Measurements from ENCODE around the gene FEM1C. TPM values are rescaled to one million over a fixed set of nuclear protein-coding genes. Genes with fewer than 3 reads are reported as not detected.

Gene FEM1C
- total and polyA plus RNA-seq, 9 of the 15 experiments (the other 6 are each of a cell fraction or from before 2014, with no cell fraction given), result 1.4 to 9.3 (median 4.3) TPM

DNA sequence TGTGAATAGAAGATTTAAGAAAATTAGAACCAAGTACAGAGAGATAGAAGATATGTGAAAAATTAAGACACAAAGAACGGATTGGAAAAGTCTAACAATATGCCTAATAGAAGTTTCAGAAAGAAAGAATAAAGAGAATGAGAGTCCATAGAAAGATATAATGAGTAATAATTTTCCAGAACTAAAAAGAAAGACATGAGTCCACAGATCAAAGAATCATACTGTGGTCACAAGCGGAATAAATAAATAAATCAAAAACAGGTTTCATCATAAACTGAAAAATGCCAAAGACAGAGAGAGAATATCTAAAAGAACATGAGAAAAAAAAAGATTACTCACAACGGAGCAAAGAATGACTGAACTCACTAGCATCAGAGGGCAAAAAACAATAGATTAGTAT lies 32.9 kb downstream of the FEM1C start (continued):
- TF ChIP-seq EP400 (IDR thresholded peaks at IDR 0.05), result no peak
- no peak for TF ChIP-seq MCM5 (IDR thresholded peaks at IDR 0.05; ENCODE audit: low read depth)

DNA sequence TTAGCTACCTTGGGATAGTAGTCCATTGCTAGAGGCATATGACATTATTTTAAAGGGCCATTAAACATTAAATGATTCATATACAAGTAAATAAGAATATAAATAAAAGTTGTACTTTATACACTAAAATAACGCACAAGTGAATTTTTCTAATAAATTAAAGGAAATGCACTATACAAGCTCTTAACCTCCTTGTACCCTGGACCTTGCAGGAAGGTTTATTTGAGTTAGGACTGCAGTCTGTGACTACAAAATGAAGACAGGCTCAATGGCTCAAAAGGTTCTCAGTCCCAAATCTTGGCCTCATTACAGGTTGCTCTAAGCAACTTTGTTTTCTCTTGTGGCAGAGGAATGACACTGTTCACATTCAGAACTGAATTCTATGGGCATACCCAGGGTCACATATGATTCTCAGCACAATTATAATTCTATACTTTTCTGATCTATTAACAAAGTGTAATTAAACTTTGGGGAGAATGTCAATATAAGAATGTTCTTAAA lies 34.4 kb downstream of the FEM1C start:
- POLR2A ChIA-PET, result no interaction called here
- ATAC-seq (no peak), DNase-seq (ENCODE audit: extremely low read depth in 1 of 4, low spot score in 3 of 4) (no peak), FAIRE-seq (no peak)
- no peaks in the 10 kb centered on the region for H3K79me2 ChIP-seq (ENCODE audit: control insufficient read depth, insufficient read depth, low read length)
- H3K4me3 ChIP-seq, result no peak overlapping the region
- in situ Hi-C loops (cut with MboI), result no loop called here
- no peaks in the 10 kb centered on the region for H3K4me1 ChIP-seq (replicated peaks in 1 of 2; ENCODE audit: control insufficient read depth in 2 of 2, insufficient read depth in 2 of 2, low read length in 2 of 2)
- H3K27me3 ChIP-seq (ENCODE audit: control insufficient read depth in 2 of 2, insufficient read depth in 2 of 2, low read length in 2 of 2), result peaks cover 4 to 16% of the 10 kb centered on the region in 2 experiments
- 0% methylated on average over 1 of the region's 1 CpG for WGBS (ENCODE audit: insufficient coverage, low coverage, missing lambda C conversion rate)
- no peaks in the 10 kb centered on the region for H3K9me3 ChIP-seq (replicated peaks; ENCODE audit: control insufficient read depth, insufficient read depth, low read depth, low read length)
- no peaks in the 10 kb centered on the region for H3K9me1 ChIP-seq (ENCODE audit: control insufficient read depth, insufficient read depth, low read length)
- H3K27ac ChIP-seq (ENCODE audit: extremely low read depth, low read depth, low read length), result no peak overlapping the region
- no peak for TF ChIP-seq ZBED1 (IDR thresholded peaks at IDR 0.05)
- TF ChIP-seq, protein P1, sequence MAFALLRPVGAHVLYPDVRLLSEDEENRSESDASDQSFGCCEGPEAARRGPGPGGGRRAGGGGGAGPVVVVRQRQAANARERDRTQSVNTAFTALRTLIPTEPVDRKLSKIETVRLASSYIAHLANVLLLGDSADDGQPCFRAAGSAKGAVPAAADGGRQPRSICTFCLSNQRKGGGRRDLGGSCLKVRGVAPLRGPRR (CRISPR knock-in tag; IDR thresholded peaks at IDR 0.05), result no peak
- TF ChIP-seq, protein P2, sequence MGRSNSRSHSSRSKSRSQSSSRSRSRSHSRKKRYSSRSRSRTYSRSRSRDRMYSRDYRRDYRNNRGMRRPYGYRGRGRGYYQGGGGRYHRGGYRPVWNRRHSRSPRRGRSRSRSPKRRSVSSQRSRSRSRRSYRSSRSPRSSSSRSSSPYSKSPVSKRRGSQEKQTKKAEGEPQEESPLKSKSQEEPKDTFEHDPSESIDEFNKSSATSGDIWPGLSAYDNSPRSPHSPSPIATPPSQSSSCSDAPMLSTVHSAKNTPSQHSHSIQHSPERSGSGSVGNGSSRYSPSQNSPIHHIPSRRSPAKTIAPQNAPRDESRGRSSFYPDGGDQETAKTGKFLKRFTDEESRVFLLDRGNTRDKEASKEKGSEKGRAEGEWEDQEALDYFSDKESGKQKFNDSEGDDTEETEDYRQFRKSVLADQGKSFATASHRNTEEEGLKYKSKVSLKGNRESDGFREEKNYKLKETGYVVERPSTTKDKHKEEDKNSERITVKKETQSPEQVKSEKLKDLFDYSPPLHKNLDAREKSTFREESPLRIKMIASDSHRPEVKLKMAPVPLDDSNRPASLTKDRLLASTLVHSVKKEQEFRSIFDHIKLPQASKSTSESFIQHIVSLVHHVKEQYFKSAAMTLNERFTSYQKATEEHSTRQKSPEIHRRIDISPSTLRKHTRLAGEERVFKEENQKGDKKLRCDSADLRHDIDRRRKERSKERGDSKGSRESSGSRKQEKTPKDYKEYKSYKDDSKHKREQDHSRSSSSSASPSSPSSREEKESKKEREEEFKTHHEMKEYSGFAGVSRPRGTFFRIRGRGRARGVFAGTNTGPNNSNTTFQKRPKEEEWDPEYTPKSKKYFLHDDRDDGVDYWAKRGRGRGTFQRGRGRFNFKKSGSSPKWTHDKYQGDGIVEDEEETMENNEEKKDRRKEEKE (IDR thresholded peaks at IDR 0.05; ENCODE audit: borderline replicate concordance in 1 of 2, control insufficient read depth in 1 of 2, low read depth in 2 of 2, low read length in 1 of 2), result no peak
- TF ChIP-seq ZNF408 (CRISPR knock-in tag; IDR thresholded peaks at IDR 0.05; ENCODE audit: low read depth), result no peak
- TF ChIP-seq, protein P3, sequence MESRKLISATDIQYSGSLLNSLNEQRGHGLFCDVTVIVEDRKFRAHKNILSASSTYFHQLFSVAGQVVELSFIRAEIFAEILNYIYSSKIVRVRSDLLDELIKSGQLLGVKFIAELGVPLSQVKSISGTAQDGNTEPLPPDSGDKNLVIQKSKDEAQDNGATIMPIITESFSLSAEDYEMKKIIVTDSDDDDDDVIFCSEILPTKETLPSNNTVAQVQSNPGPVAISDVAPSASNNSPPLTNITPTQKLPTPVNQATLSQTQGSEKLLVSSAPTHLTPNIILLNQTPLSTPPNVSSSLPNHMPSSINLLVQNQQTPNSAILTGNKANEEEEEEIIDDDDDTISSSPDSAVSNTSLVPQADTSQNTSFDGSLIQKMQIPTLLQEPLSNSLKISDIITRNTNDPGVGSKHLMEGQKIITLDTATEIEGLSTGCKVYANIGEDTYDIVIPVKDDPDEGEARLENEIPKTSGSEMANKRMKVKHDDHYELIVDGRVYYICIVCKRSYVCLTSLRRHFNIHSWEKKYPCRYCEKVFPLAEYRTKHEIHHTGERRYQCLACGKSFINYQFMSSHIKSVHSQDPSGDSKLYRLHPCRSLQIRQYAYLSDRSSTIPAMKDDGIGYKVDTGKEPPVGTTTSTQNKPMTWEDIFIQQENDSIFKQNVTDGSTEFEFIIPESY (CRISPR knock-in tag; IDR thresholded peaks at IDR 0.05), result no peak
- TF ChIP-seq PHF8 (IDR thresholded peaks at IDR 0.05; ENCODE audit: borderline replicate concordance, low read length), result no peak
- TF ChIP-seq FOXM1 (IDR thresholded peaks at IDR 0.05; ENCODE audit: low read depth), result no peak
- TF ChIP-seq FOXM1 (CRISPR knock-in tag; IDR thresholded peaks at IDR 0.05; ENCODE audit: low read depth), result no peak
- no peak overlapping the region for H2AFZ ChIP-seq (ENCODE audit: low read depth, low read length)
- H3K4me2 ChIP-seq (ENCODE audit: insufficient read depth, low read length), result no peak overlapping the region
- no peak overlapping the region for H3K9ac ChIP-seq (ENCODE audit: insufficient read depth in 1 of 2, low read depth in 2 of 2, low read length in 2 of 2)
- no peaks in the 10 kb centered on the region for H4K20me1 ChIP-seq (replicated peaks; ENCODE audit: control insufficient read depth, insufficient read depth, low read length)
- BruUV-seq (replicated peaks), result no TSS peak
- intact Hi-C loops (cut with micrococcal nuclease), result loop anchor here (5.0 kb wide), 1 partner anchor 57 kb away; no protein-coding TSS in a partner anchor
- H3K36me3 ChIP-seq (ENCODE audit: control insufficient read depth, insufficient read depth, low read length), result no peaks in the 10 kb centered on the region
- CTCF ChIA-PET (ENCODE audit: low intra/inter-chr PET ratio), result no interaction called here
